HuH-7.5 (cell line): ENCODE data around the gene PLPP1.

Experiments
- DNase-seq: peaks from one replicate; pipeline ENCODE4 v3.0.0; 2011; ENCODE audit warnings: low spot score

The PLPP1 gene

DNA sequence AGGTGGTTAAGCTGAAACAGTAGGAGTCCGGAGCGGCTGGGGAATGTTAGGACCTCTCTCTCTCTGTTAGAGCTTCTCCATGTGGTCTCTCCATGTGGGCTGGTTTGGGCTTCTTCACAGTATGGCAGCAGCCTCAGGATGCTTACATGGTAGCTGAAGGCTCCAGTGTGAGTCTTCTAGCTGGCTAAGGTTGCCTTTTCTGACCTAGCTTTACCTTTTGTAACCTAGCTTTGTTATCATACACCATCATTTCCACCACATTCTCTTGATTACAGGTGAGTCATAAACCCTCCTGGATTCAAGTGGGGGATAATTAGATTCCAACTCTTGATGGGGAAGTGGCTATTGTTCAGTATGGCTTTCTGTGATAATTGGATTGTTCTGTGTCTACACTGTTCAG, 128.5 kb downstream of the PLPP1 start:
- no peak for DNase-seq

DNA sequence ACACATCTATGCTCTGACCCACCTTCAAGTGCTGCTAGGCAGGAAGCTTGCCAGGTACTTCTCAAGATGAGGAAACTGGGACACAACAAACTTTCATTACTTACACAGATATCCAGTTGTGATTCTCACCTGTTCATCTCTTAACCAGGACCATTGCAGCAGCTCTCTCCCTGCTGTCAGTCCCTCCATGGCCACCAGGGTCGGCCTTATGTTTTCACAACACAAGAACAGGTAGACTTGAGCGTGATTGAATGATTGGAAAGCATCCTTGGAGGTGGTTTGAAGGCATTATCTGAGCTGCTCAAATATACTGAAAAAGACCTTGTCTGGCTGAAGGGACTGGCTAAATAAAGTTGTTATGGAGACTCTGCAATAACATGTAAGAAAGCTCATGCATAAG, 132.6 kb downstream of the PLPP1 start:
- DNase-seq = peak; percentile 3

DNA sequence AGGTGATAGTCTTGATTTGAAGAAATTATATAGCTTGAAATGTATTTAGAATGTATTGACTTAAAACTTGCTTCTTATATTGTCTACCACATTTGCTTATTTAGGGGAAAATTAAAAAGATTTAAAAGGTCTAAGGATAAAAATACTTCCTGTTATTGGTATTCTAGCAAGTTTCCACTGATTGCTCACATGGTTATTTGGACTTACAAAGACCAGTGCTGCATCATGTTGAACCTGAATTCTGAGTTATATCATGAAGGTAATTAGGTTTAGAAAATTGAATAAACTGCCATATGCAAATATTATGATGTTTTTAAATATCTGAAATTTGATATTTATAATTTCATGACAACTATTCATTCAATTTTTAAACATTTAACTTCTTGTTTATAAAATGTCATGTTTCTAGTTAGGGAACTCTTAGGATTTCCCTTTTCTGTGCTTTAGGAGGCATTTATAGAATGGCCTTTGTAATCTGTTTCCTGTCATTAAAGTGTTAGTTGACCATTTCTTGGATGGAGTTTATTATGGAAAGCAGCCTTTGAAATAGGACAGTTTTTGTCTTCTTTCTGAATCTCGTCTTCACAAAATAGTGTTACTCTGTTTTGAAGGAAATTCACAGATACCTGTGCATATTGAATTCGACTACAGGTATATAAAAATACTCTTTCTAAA, 141.1 kb downstream of the PLPP1 start:
- DNase-seq = no peak

DNA sequence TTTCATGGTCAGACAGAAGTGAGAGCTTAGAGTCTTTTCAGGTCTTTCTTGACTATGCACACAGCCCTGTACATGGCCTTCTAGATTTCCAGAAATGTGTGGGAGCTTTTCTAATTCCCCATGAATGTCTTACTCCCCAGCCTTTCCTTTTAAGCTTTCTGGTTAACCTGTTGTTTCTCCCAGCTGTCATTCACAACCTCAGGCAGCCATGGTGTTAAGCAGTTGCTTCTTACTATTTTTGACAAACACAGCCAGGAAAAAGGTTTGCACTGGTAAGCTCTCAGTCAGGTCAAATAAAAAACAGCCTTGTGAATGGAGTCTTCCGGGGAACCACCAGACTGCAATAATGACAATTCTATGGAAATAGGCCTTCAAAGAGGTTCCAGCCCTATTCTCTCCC, 142.1 kb downstream of the PLPP1 start:
- no peak for DNase-seq

DNA sequence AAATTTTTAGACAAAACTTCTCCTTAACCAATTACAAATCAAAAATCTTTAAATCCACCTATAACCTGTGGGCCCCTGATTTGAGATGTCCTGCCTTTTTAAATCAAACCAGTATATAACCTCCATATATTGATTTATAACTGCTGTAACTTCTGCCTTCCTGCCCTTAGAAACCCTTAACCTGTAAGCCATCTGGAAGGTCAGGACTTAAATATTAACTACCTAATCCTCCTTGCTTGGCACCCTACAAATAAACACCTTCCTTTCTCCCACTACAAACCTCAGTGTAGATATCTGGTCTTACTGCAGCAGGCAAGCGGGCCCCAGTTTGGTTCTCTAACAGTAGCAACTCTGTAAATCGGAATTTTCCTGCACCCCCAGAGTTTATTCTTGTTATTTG, 143.1 kb downstream of the PLPP1 start:
- DNase-seq = no peak

DNA sequence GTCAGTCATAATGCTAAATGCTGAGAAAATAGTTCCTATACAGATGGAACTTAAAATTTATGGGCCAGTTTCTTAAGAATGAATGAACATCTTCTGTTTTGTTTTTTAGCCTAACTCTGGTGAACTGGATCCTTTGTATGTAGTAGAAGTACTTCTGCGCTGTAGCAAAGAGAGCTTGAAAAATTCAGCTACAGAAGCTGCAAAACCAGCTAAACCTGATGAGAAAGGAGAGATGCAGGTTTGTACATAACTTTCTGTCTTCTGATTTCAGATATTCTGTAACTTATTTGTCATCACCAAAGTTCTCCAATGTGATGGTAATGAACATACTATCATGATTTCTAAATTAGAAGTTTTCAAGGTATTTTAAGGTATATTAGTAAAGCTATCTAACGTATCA, 146.9 kb downstream of the PLPP1 start:
- no peak for DNase-seq

DNA sequence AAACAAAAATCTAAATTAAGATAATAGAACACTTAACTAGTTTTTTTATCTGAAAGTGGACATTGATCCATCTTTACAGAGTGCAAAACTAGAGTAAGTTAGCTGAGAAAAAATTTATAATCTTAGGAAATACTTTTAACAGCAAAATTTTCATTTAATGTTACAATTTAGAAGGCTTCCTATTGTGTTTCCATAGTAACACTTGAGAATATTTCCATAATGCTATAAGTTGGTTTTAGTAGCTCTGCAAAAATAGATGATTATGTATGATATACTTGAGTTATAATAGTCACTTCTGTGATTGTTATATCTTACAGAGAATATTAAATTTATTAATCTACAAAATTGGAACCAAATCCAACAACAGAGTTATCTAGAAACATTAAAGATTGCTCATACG, 148.4 kb downstream of the PLPP1 start:
- DNase-seq = no peak

DNA sequence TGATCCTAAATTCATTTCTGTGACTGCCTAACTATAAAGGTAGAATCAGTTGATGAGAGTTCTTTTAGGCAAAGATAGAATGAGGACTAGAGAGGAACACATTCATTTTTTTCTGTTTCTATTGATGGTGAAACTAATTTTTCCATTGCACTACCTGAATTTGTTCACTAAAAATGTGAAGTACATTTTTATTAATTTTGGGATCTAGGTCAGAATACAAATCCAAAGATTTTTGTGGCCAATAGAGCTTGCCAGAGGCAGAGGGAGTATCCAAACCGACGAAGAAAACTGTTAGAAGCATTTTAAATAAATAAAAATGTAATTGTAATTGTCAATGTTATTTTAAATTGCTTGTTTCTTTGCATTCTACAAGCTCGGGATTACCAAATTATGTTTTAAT, 148.9 kb downstream of the PLPP1 start:
- no peak for DNase-seq

DNA sequence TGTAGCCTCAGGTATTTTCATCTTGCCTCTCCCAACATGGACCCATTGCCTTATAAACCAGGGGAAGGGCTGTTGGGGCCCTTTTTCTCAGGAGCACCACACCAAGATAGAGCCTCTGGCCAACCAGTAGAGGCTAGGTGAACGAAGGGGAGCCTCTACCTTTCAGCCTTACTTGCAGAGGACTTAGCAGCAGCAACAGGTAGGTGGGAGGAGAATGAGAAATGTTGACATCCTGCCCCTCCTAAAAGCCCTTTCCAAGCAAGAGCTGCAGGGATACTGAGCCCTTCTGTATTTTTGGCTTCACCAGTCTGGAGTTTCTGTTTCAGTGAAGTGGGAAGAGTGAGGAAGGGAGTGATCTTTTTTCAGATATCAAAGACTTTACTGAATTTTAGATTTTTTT, 149.5 kb downstream of the PLPP1 start:
- DNase-seq = no peak

DNA sequence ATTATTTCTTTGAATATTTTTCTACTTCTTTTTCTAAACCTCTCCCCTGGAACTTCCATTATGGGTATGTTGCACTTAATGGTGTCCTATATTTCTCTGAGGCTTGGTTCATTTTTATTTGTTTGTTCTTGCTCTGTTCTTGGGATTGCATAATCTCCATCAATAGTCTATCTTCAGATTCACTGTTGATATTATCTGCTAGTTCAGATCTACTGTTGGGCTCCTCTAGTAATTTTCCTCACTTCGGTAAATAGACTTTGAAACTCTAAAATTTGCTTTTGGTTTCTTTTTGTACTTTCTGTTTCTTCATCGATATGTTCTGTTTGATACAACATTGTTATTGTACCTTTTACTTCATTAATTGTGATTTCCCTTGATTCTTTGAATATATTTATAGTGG, 150.7 kb downstream of the PLPP1 start:
- DNase-seq = no peak

DNA sequence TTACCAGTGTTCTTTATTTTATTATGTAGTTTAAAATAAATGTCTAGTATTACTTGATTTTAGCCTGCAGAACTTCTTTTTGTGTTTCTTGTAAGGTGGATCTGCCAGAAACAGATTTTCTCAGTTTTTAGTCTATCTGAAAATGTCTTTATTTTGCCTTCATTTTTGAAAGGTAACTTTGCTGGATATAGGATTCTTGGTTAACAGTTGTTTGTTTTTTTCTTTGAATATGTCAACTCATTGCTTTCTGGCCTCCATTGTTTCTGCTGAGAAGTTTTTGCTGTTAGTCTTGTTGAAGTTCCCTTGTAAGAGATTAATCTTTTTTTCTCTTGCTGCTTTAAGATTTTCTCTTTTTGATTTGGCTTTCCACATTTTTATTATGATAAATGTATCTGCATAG, 151.5 kb downstream of the PLPP1 start:
- no peak for DNase-seq

DNA sequence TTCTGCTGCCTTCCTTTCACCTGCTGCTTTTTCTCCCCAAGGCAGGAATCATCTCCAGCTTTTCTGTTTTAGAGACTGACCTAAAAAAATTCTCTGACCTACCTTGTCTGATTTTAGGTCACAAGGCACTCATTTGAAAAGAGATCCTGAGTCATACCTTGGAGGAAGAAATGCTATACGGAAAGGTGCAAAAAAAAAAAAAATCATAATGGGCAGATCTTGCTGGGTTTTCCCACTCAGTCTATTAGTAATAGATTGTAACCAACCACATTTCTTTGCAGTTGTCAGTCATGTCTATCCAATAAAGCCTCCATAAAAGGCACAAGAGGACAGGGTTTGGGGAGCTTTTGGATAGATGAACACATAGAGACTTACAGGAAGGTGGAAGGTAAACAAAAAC, 157.0 kb downstream of the PLPP1 start:
- DNase-seq = no peak
